Activated CD8-positive, alpha-beta memory T cell treated with anti-CD3 and anti-CD28 coated beads for 24 hours (primary cell): Measurements from ENCODE around the gene GABRA4.

Experiments
- DNase-seq: peaks from one replicate; pipeline ENCODE4 v3.0.0-alpha.2; 2020

The GABRA4 gene

DNA sequence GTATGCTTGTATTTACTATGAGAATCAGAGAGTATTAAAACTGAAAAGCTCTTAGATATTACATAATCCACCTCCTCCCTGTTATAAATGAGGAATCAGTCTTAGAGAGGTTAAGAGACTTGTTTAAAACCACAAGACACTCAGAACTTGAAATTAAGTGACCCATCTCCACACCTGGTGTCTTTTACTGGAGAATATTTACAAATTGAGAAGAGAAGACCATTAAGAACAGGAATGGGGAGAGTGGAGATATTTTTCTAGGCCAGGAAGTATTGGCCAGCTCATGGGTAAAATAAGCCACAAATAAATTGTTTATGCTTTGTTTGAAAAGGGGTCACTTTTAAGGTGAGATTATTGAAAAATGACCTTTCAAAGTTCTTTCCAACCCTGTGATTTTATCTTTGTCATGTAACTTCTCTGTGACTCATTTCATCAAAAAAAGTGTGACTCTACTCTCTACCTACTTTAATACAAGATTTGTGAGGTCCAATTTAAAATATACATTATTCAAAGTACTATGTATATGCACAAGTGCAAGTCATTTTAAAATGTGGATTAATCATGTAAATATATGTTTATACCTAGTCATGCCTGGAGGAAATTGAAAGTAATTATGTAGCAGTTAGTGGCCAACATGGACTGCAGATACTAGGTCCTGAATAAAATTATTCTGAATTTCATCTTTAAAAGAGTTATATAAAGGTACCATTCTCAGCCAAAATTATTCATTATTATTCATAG lies 68.4 kb downstream of the GABRA4 start:
- no peak for DNase-seq

DNA sequence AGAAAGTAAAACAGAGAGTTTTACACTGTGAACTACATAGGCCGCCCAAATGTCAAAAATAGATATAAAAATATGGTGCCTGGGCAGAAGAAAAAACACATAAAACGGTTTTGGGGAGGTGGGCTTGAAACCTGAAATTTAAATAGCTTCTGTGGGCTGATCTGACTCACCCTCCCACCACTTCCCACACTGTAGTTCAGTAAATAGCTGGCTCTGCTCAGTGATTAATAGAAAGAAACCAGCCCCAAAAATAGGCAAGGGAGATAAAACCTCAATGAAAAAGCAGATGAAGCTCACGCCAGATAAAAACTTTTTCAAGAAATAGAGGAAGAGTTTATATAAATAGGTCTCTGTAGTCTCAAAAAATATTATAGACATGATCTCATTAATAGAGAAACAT lies 71.2 kb downstream of the GABRA4 start:
- no peak for DNase-seq

DNA sequence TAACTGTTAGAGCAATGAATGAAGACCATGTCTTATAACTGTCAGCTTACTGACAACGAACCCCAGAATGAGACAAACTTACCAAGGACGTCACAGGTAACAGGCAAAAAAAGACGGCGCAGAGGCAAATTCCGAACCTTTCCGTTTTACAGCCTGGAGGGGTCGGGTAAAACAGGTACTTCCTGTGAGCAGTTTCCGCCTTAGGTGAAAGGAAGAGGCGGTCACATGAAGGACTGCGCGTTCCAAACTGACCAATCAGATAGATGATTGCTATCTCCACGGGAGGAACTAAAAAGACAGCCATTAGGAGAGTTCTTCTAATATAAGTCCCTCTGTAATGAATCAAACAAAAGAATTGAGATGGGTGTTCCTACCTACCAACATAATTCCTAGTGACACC lies 84.3 kb downstream of the GABRA4 start, which contains the start of gene COX7B2:
Gene COX7B2 (minus strand): TSS at position 168 of the 400 bp plus-strand sequence. CDS start 174,053 bp downstream, outside the sequence.
- DNase-seq = no peak

DNA sequence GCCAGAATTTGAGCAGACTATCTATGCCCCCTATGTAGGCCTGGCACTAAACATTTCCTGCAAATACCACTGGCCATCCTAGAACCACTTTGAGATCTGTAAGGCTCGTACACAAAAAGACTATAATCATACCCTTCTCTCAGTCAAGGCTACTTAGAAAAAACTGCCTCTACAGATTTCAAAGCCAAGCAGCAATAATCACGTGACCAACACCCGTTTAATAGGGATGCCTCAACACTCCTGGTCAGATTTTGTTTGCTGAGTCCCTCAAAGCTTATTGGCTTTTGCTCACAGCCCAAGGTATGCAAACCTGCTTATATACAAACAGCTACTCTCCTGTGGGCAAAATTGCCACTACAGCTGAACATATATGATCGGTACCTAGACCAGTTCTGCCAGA lies 85.2 kb downstream of the GABRA4 start:
- DNase-seq = no peak

DNA sequence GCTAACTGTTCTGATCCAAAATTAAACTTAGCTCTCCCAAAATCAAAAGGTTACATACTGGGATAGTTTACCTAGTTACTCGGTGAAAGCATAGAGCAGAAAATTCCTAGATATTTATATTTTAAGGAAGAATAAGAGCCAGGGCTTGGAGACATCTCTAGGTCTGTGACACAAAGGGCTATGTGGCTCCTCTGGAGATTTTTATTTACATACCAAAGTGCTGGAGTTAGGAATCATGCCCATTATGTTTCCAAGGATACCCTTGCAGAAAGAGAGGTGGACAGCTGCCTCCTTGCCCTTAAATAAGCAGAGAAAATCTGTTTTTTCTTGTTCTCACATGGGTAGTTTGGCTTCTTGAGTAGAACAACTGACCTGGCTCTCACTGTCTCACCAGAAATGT lies 93.3 kb downstream of the GABRA4 start:
- no peak for DNase-seq

DNA sequence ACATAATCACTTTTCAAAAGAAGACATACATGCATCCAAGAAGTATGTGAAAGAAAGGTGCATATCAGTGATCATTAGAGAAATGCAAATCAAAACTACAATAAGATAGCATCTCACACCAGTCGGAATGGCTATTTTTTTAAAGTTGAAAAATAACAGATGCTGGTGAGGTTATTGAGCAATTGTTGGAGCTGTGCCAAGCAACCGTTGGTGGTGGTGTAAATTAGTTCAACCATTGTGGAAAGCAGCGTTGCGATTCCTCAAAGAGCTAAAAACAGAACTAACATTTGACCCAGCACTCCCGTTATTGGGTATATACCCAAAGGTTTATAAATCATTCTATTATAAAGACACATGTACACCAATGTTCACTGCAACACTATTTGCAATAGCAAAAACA lies 98.6 kb downstream of the GABRA4 start:
- DNase-seq = no peak

DNA sequence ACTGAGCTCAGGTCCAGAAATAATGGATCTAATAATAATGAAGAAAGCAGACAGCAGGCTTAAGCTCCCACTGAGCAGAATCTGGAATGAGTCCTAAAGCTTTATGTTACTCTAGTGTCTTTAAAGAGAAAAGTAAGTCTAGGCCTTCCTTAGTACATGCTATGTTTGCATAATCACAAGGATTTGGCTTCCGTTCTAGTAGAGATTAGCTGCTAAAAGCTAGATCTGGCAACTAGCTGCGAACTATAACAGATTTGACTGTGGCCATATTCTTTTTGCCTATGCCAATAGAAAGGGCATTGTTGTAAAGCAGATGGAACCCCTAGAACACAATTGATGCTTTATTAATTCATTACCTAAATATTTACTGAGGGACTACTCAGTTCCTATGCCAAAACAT lies 103.3 kb downstream of the GABRA4 start:
- DNase-seq = no peak

DNA sequence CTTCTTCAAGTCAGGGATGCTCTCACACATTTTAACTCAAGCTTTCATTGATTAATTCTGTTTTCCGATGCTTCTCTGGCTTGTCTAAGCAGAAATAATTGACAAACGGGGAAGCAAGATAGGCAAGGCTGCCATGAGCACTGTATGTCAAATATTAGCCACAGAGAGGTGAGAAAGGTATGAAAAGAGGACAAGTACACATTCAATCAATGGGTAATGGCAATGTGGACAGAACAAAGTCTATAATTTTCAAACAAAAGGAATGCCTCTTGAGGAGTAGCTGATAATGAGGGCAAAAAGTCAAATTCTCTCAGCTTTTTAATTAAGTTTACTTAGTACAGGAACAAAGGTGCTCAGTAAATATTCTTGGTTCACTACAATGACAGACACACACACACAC lies 104.0 kb downstream of the GABRA4 start:
- no peak for DNase-seq

DNA sequence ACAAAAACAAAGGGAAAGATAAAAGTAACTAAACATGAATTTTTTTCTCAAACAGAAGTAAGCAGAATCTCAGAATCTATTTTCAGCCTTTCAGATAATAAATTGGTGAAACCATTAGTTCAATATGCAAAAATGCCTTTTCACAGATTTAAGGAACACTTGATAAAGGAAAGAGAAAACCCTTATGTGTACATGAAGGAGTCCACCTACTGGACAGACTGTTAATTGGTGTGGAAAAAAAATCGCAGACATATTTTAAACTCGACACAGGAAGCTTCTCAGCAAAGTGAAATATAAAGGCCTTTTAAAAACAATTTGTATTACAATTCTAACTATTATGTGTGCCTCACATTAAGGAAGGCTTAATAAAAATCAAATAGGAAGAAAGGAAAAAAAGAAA lies 106.7 kb downstream of the GABRA4 start:
- no peak for DNase-seq

DNA sequence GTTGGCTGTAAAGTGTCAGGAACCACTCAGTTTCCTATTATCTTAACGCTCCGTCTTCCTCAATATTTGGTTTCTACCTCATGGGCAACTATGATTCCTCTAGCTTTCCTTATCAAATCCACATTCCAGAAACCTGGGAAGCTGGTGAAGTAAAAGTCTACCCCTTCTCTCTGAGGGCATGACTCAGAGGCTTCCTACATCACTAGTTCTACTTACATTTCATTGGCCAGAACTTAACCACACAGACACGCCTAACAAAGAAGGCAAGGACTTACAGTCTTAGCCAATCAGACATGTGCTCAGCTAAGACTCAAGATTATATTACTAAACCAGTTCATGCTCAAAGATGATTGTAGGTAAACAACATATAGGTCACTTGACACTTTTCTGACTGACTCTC lies 114.7 kb downstream of the GABRA4 start:
- DNase-seq = no peak

DNA sequence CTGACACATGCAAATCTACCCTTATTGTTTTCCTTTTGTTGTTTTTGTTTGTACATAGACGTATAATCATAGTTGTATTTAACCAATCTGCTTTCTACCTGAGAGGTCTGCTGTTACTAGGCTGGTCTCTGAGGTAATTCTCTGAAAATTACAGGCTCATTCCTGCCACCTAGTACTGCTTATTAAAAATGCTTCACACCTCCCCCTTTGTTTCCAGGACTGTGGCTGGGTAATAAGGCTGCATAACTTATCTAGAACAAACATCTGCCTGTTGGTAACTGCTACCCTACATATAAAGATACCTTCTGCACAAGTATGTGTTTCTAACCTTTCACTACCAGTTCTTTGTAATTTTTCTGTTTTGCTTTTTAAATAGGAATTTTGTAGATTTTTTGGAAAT lies 118.6 kb downstream of the GABRA4 start:
- DNase-seq = no peak

DNA sequence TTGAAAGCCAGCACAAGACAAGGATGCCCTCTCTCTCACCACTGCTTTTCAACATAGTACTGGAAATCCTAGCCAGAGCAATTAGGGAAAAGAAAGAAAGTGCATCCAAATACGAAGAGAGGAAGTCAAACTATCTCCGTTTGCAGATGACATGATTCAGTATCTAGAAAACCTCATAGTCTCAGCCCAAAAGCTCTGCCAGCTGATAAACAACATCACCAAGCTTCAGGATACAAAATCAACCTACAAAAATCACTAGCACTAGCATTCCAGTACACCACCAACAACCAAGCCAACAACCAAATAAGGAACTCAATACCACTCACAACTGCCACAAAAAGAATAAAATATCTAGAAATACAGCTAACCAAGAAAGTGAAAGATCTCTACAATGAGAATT lies 123.0 kb downstream of the GABRA4 start:
- DNase-seq = no peak
